Cardiac muscle cell (in vitro differentiated cells and primary cell): ENCODE measurements around the gene TMEM225B. TPM values are rescaled to one million over a fixed set of nuclear protein-coding genes. Genes with fewer than 3 reads are reported as not detected.

Source experiments
- DNase-seq, 2 donors: peaks; one replicate each; pipeline versions ENCODE4 v3.0.0 to v3.0.0-alpha.2; 2010 to 2017; ENCODE audit warnings: low read depth in 1 of 2, low spot score in 1 of 2
- H3K27ac ChIP-seq: fragments of 200-600 bp; sonication (generic); 2 replicates; pipeline ENCODE4 v1.5.1; 2016
- H3K27me3 ChIP-seq: fragments of 200-600 bp; sonication (generic); 2 replicates; pipeline ENCODE4 v1.6.0; 2016; ENCODE audit warnings: control low read depth
- H3K36me3 ChIP-seq: fragments of 200-600 bp; sonication (generic); 2 replicates; pipeline ENCODE4 v1.5.1; 2016; ENCODE audit warnings: control low read depth
- H3K4me1 ChIP-seq: fragments of 200-600 bp; sonication (generic); 2 replicates; pipeline ENCODE4 v1.8.1; 2017; ENCODE audit warnings: low read depth, mild to moderate bottlenecking, mixed run types
- H3K4me3 ChIP-seq: fragments of 200-600 bp; sonication (generic); 2 replicates; pipeline ENCODE4 v1.5.1; 2016; ENCODE audit warnings: mild to moderate bottlenecking
- H3K9me3 ChIP-seq: fragments of 200-600 bp; sonication (generic); 2 replicates; pipeline ENCODE4 v1.5.1; 2017; ENCODE audit warnings: low read depth, mild to moderate bottlenecking, control low read depth
- CTCF ChIP-seq: IDR thresholded peaks from 2 replicates; pipeline ENCODE4 v1.5.1; 2012; ENCODE audit warnings: low read depth, mild to moderate bottlenecking, low read length
- polyA plus RNA-seq: library from polyadenylated mRNA; unstranded; fragments of >200 nt; fragmentation: Nextera tagmentation; extraction: Ambion mirVana; gene quantifications from 2 replicates; pipeline ENCODE4 v1.2.1, GENCODE V29; 2016
- total RNA-seq: library from RNA; depleted of rRNA; stranded (reverse); fragments of >200 nt; gene quantifications from 2 replicates; pipeline ENCODE4 v1.2.3, GENCODE V29; 2016

TMEM225B gene
- total and polyA plus RNA-seq, 2 experiments from 2014 or later = 0.17 to 2.3 TPM

GRCh38 chr7:99606531-99606930, 8.5 kb downstream of the TMEM225B start:
- H3K27me3 ChIP-seq = no peaks in the 10 kb centered on the region
- no peaks in the 10 kb centered on the region for H3K4me1 ChIP-seq
- no peak for TF ChIP-seq CTCF
- H3K27ac ChIP-seq = no peak overlapping the region
- no peak overlapping the region for H3K4me3 ChIP-seq
- no peaks in the 10 kb centered on the region for H3K9me3 ChIP-seq
- no peaks in the 10 kb centered on the region for H3K36me3 ChIP-seq
- DNase-seq = no peak

GRCh38 chr7:99607548-99607947, 9.5 kb downstream of the TMEM225B start:
- H3K27me3 ChIP-seq = no peaks in the 10 kb centered on the region
- H3K36me3 ChIP-seq = no peaks in the 10 kb centered on the region
- H3K9me3 ChIP-seq = no peaks in the 10 kb centered on the region
- H3K4me1 ChIP-seq = no peaks in the 10 kb centered on the region
- TF ChIP-seq CTCF = no peak
- DNase-seq = no peak
- H3K4me3 ChIP-seq = no peak overlapping the region
- H3K27ac ChIP-seq = no peak overlapping the region

- no peaks in the 10 kb centered on the region for H3K9me3 ChIP-seq
- no peak overlapping the region for H3K4me3 ChIP-seq
- H3K27me3 ChIP-seq = no peaks in the 10 kb centered on the region
- no peaks in the 10 kb centered on the region for H3K4me1 ChIP-seq
- H3K27ac ChIP-seq = no peak overlapping the region
- DNase-seq = no peak
- peaks cover 11% of the 10 kb centered on the region for H3K36me3 ChIP-seq
- TF ChIP-seq CTCF = no peak
These were observed 16.4 kb downstream of the TMEM225B start for GRCh38 chr7:99614495-99614894.

- Histone ChIP-seq H3K4me3 (peak overlapping the region; percentile 86), H3K36me3 (peaks cover 23% of the 10 kb centered on the region), H3K4me1 (no peaks in the 10 kb centered on the region), H3K9me3 (no peaks in the 10 kb centered on the region), H3K27me3 (no peaks in the 10 kb centered on the region), H3K27ac (no peak overlapping the region)
- TF ChIP-seq CTCF = no peak
- no peak for DNase-seq
These were observed 17.9 kb downstream of the TMEM225B start for GRCh38 chr7:99615989-99616358.

- H3K4me1 ChIP-seq = no peaks in the 10 kb centered on the region
- peak within 1 kb of the TSS; percentile 86 for H3K4me3 ChIP-seq
- TF ChIP-seq CTCF = peak; percentile 46
- peak within 1 kb of the TSS; percentile 85 for H3K27ac ChIP-seq
- H3K27me3 ChIP-seq = no peaks in the 10 kb centered on the region
- H3K9me3 ChIP-seq = no peaks in the 10 kb centered on the region
- H3K36me3 ChIP-seq = peaks cover 29% of the 10 kb centered on the region
- peak; percentile 92 to 94 for DNase-seq
These were observed 18.5 kb downstream of the TMEM225B start, which contains the start of gene ZSCAN25 for GRCh38 chr7:99616359-99617191. Gene ZSCAN25, plus strand, starts transcription at chr7:99616946. Its CDS starts 2,661 bp downstream, at chr7:99619607.
